GM21717 (cell line): ENCODE results near the gene HEPACAM2.

Experiments
- ATAC-seq: cut with Tn5 transposase; IDR thresholded peaks from one replicate; pipeline ENCODE4 v1.9.1; 2021; ENCODE audit warnings: mild to moderate bottlenecking, moderate library complexity; ENCODE audit not compliant: unreplicated experiment

The HEPACAM2 gene

DNA sequence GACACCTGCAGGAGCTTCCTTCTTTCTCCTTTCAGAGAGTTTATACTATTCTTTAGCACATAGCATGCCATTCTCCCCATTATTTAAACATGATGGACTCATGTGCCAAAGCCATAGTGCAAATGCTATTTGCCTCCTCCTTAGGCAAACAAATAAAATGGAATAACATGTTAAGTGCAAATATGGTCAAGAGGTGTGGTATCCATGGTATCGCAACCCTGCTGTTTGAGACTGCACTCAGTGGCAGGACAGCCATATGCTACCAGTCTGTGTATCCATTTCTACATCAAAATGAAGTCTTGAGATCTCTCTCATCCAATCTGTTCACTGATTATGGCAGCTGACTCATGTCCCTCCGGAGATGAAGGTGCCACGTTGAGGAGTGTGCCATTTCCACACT is 22.8 kb downstream of the HEPACAM2 start:
- ATAC-seq: no peak

DNA sequence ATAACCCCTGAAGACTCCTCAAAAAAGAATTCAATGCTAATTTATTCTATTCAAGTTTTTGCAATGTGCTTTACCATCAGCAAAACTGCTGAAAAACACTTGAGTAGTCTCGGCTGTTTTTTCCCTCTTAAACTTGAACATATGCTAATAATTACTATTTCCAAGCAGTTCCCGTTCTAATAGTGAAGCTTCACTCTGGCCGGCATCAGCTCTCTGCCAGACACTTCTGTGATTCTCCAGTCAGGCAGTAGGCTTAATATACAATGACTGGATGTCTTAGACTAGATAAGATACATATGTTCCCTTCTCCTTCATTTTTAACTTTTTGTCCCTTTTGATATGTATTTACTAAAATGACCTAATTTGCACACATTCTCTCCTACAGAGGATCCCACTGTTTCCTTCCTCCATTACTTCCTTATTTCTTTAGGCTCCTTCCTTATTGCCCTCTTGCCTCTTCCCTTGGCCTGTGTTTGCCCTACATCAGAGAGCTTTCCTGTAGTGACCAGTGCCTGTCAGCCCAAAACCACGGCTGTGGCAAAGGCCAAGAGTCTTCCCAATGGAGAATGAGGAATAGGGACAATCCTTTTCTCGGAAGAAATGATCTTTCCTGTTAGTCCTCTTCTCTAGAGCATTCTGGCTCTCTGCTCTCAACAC is 23.5 kb downstream of the HEPACAM2 start:
- no peak for ATAC-seq

- no peak for ATAC-seq
Observed at GRCh38 chr7:93198472-93198871, 27.8 kb downstream of the HEPACAM2 start.

DNA sequence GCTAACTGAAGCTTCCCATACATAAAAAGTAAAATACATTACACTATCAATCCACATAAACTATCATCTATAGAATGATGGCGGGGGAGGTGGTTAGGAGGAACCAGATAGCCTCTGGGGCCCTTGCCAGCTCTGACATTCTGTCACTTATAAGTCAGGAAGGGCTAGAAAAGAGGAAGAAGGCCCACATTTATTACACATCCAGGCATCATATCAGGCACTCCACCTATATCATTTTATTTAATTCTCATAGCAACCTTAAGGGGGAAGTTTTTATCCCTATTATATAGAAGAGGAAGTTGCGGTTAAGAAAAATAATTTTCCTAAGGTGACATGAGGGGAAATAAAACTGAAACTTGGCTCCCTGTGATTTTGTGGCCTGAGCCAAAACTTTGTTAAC is 29.9 kb downstream of the HEPACAM2 start:
- ATAC-seq: no peak

DNA sequence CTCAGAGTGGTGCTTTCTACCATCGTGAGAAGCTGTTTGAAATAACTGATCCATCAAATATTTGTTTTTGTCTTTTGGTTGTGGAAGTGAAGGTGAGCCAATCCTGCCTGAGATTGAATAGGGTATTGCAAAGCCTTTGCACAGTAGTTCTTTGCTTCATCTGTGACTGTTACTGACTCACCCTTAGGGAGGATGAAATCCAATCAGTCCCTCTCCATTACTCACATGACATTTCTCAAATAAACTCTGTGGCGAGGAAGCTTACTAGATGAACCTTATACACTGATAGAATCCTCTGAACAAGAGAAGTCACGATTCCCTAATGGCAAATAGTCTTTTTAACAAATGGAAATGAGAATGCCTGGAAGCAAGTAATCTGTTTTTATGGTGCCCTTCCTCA is 31.9 kb downstream of the HEPACAM2 start:
- no peak for ATAC-seq

DNA sequence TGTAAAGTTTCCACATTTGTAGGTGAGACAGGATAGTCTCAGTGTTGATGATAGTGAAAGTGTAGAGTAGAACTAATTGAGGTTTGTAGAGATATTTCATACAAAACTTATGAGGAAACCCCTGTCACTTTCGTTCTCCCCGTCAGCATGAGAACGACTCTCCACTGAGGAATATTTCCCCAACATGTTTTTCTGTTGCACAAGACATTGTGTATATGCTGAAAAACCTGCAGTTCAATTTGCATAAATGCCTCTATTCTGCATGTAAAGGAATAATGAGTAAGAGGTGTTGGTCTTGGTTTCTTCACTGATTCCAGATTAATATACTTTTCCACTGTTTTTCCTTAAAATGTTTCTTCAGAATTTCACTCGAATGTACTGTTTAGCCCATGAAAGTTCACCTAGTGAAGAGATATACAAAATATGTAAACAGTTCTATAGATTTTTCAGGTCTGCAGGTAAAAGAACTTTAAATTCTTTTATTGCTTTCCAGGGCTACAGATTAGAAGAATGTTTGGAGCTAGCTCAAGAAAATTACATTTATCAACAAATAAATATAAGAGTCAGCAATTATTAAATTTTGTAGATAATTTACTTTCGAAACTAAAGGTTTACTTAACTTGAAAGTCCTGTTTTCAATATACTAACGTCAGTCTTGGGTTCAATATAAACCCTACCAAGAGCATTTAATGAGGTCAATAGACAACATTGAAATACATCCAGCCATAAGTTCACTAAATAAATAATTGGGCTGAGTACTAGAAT is 37.2 kb downstream of the HEPACAM2 start:
- no peak for ATAC-seq

DNA sequence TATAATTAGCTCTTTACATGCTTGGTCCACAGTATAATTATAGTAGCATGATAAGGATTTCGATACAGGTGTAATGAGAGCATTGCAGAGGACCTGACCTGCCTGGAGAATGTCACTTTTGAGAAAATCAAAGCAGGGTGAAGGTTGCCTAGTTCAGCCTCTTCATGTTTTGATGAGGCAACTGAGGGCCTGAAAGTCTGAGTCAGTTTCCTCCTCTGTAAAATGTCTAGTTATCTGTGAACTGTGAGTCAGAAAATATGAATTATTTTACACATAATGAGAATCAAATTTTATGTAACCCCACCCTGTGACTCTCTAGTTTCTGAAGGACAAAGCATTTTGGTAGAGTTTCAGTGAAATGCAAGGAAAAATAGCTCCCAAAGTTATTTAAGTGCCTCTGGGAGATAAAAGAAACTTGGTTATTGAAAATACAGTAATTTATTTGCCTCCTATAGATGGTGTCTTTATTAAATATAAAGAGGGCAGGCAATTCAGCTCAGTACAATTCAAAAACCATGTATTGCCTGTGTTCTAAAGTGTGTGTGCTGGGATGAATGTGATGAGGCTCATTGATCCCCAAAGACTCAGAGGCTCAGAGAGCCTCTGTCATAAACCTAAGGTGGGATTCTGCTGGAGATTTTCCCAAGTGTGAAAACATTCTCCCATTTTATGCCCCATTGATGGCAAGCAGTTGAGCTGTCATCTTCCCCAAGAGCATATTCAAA is 40.8 kb downstream of the HEPACAM2 start:
- no peak for ATAC-seq

- no peak for ATAC-seq
Observed at GRCh38 chr7:93179173-93179572, 47.1 kb downstream of the HEPACAM2 start.

DNA sequence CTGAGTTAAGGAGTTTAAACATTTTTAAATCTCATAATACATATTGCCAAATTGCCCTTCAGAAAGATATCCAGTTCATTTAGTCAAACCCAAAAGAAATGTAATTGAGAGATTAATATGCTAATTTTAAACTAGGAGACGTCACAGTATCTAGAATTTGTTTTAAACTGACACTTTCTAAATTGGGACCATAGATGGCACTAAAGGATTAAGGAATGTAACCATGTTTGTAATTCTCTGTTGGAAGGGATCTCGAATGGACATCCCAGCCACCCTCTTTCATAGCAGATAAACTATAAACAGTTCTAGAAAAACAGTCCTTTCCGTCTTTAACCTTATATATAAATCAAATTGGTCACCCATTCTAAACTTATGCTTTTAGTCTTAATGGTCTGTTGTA is 48.1 kb downstream of the HEPACAM2 start:
- ATAC-seq: no peak

GRCh38 chr7:93176992-93177580 is 49.2 kb downstream of the HEPACAM2 start:
- no peak for ATAC-seq

DNA sequence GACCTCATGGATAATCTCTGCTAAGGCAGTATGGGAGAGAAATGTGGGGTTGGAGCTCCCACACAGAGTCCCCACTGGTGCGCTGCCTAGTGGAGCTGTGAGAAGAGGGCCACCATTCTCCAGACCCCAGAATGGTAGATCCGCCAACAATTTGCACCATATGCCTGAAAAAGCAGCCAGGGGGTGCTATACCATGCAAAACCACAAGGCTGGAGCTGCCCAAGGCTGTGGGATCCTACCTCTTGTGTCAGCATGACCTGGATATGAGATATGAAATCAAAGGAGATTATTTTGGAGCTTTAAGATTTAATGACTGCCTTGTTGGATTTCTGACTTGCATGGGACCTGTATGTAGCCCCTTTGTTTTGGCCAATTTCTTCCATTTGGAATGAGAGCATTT is 51.0 kb downstream of the HEPACAM2 start:
- ATAC-seq: no peak

DNA sequence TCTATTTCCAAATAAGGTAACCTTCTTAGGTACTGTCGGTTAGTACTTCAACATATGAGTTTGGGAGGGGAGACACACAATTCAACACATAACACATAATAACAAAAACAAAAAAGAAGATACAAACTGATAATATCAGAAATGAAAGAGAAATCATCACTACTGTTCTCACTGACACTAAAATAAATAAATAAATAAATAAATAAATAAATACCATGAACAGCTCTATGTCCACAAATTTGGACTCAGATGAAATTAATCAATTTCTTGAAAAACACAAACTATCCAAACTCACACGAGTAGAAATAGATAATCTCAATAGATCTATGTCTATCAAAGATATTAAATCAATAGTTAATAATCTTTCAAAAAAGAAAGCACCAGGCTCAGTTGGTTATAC is 53.6 kb downstream of the HEPACAM2 start:
- ATAC-seq: no peak

DNA sequence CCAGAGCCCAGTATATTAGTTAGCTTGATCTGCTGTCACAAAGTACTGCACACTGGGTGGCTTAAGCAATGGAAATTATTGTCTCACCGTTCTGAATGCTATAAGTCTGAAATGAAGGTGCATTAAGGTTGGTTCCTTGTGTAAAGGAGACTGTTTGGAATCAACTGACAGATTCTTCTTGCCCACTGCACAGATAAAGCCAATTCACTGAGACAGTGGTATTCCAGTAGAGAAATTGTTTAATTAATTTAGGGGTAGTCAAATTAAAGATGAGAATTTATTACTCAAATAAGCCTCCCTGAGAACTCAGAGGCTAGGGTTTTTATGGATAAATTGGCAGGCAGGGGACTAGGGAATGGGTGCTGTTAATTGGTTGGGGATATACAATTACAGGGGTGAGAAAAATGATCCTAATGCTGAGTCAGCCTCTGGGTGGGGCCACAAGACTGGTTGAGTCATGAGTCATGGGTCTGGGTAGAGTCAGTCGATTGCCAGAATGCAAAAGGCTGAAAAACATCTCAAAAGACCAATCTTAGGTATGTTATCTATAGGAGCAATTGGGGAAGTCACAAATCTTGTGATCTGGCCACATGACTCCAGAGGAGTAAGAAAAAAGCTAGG is 54.6 kb downstream of the HEPACAM2 start:
- ATAC-seq: no peak

DNA sequence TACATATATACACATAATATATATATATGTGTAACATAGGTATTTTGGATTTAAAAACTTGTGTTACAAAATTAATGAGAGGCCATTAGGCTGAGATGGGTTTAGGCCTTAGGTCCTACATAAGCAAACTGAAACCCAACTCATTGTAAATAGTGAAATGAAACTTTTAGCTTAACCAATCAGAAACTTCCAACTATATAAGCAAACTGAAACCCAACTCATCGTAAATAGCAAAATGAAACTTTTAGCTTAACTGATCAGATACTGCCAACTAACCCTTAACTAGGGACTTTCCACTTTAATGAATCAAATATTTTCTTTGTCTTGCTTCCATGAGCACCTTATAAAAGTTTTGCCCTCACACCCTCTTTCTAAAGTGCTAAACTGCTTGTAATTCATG is 60.8 kb downstream of the HEPACAM2 start:
- ATAC-seq: peak; percentile 99

DNA sequence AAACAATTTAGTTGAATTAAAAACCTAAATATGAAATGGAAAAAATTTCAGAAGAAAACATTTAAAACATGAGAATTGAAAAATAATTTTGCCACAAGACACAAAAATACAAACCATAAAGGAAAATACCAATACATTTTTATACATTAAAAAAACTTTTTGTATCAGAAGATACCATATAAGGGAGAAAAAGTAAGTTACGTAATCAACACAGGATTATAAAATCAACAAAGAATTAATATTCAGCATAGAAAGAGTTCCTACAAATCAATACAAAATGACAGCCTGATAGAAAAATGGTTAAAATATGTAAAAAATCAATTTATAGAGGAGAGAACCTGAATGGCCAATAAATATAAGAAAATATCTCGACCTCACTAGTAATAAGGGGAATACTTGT is 61.5 kb downstream of the HEPACAM2 start:
- ATAC-seq: no peak

DNA sequence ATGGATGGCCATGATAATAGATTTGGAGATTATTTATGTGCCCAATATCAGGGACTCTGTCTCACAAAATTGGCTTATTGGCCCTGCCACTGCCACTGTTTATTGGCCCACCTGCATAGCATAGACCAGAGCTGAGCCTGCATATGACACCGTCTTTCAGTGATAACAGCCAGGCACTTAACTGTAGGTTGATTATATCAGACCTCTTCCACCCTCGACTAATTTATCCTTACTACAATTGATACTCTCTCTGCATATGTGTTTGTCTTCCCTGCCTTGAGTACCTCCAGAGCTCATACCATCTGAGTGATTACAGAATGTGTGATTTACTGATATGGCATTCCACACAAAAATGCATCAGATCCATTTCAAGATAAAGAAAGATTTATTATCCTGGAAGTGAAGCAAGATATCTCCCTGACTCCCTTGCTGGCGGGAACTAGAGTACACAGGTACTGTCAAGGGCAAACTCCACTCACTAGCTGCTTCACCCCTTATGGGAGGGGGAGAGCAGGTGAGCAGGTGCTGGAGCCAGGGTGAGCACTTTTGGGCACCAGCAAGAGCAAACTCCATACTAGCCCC is 65.0 kb downstream of the HEPACAM2 start:
- no peak for ATAC-seq

DNA sequence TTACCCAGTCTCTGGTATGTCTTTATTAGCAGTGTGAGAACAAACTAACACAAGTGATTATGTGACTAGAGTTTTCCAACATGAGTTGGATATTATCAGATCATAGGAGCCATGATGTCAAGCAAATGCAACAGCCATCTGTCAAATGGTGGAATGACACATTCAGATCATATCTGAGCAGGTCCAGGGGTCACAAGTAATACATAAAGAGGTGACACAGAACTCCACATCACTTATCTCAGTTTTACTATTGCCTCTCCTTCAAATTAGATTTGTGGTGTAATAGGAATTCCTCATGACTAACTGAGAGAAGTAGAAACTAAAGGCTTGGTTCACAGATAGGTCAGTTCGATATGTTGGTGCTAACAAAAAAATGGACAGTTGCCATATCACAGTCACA is 65.9 kb downstream of the HEPACAM2 start:
- no peak for ATAC-seq

DNA sequence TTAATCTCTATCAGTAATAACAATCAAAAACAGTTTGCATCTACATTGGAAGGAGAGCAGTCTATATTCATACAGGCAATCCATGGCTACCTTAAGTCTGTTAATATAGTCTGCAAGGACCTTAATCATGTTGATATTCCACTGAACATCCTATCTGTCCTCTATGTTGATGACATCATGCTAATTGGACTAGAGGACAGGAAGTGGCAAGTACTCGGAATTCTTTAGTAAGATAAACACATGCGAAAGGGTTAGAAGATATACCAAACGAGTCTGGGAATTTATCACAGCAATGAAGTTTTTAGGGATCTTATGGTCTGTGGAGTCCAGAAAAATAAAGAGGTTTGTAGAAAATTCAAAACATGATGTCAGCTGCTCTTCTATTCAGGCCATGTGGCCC is 66.8 kb downstream of the HEPACAM2 start:
- ATAC-seq: no peak

GRCh38 chr7:93156884-93157283 is 69.4 kb downstream of the HEPACAM2 start:
- ATAC-seq: no peak

- no peak for ATAC-seq
Observed at GRCh38 chr7:93150200-93150835, 76.0 kb downstream of the HEPACAM2 start.
